HFFc6 (cell line): ENCODE results near the gene SPATC1L. TPM values are rescaled to one million over a fixed set of nuclear protein-coding genes. Genes with fewer than 3 reads are reported as not detected.

ENCODE experiments used
- DNase-seq: peaks from one replicate; pipeline ENCODE4 v3.0.0-alpha.2; 2018
- H3K27ac Mint-ChIP-seq: 2 replicates; pipeline ENCODE4 v1.8.0; 2020; ENCODE audit warnings: mild to moderate bottlenecking, mixed read lengths
- H3K27me3 Mint-ChIP-seq: 2 replicates; pipeline ENCODE4 v1.8.0; 2021; ENCODE audit warnings: mild to moderate bottlenecking, moderate library complexity, mixed read lengths; ENCODE audit not compliant: insufficient read depth
- H3K36me3 Mint-ChIP-seq: 2 replicates; pipeline ENCODE4 v1.8.0; 2021; ENCODE audit warnings: low read depth, mixed read lengths
- H3K4me1 Mint-ChIP-seq: 2 replicates; pipeline ENCODE4 v1.8.0; 2020; ENCODE audit warnings: low read depth, mixed read lengths
- H3K4me3 Mint-ChIP-seq: 2 replicates; pipeline ENCODE4 v1.8.0; 2020; ENCODE audit warnings: mild to moderate bottlenecking, moderate library complexity, mixed read lengths
- H3K9me3 Mint-ChIP-seq: 2 replicates; pipeline ENCODE4 v1.8.0; 2020; ENCODE audit warnings: mild to moderate bottlenecking, mixed read lengths
- CTCF ChIP-seq: fragments of 200-600 bp; sonication (generic); IDR thresholded peaks from 2 replicates; pipeline ENCODE4 v1.5.0; 2021; ENCODE audit warnings: antibody characterized with exemption, mild to moderate bottlenecking
- total RNA-seq, 6 experiments: library from RNA; stranded (reverse); fragmentation: NEBNext Ultra II Directional; extraction: Animal tissue kit (Norgen Biotek cat#: 25700); gene quantifications; 2 replicates in 1 of 6; 3 replicates in 5 of 6; pipeline ENCODE4 v1.2.3, GENCODE V29; 2021

The SPATC1L gene
- total RNA-seq, 6 experiments from 2014 or later, result 11.3 to 14.7 (median 13.1) TPM

- peaks cover 27% of the 10 kb centered on the region for H3K4me1 Mint-ChIP-seq
- no peak overlapping the region for H3K27ac Mint-ChIP-seq
- DNase-seq, result no peak
- H3K27me3 Mint-ChIP-seq, result no peaks in the 10 kb centered on the region
- H3K4me3 Mint-ChIP-seq, result no peak overlapping the region
- no peaks in the 10 kb centered on the region for H3K9me3 Mint-ChIP-seq
- no peak for TF ChIP-seq CTCF
- peaks cover 9% of the 10 kb centered on the region for H3K36me3 Mint-ChIP-seq
Observed at GRCh38 chr21:46222436-46223116, 38.3 kb upstream of the SPATC1L start.

GRCh38 chr21:46221664-46222435, 37.6 kb upstream of the SPATC1L start:
- no peaks in the 10 kb centered on the region for H3K9me3 Mint-ChIP-seq
- no peak overlapping the region for H3K27ac Mint-ChIP-seq
- H3K4me1 Mint-ChIP-seq, result peaks cover 20% of the 10 kb centered on the region
- no peak for DNase-seq
- H3K27me3 Mint-ChIP-seq, result no peaks in the 10 kb centered on the region
- no peak for TF ChIP-seq CTCF
- peaks cover 9% of the 10 kb centered on the region for H3K36me3 Mint-ChIP-seq
- H3K4me3 Mint-ChIP-seq, result no peak overlapping the region

GRCh38 chr21:46220847-46221246, 36.6 kb upstream of the SPATC1L start:
- Mint-ChIP-seq H3K9me3 (no peaks in the 10 kb centered on the region), H3K36me3 (peaks cover 7% of the 10 kb centered on the region), H3K27ac (no peak overlapping the region), H3K27me3 (no peaks in the 10 kb centered on the region), H3K4me3 (no peak overlapping the region), H3K4me1 (peaks cover 10% of the 10 kb centered on the region)
- TF ChIP-seq CTCF, result no peak
- no peak for DNase-seq

GRCh38 chr21:46220275-46220810, 36.1 kb upstream of the SPATC1L start:
- TF ChIP-seq CTCF, result no peak
- H3K27me3 Mint-ChIP-seq, result no peaks in the 10 kb centered on the region
- peaks cover 2% of the 10 kb centered on the region; the same call in 1 of the 2 replicates for H3K36me3 Mint-ChIP-seq
- H3K4me3 Mint-ChIP-seq, result no peak overlapping the region
- H3K4me1 Mint-ChIP-seq, result peaks cover 5% of the 10 kb centered on the region; the same call in 1 of the 2 replicates
- DNase-seq, result no peak
- no peak overlapping the region for H3K27ac Mint-ChIP-seq
- no peaks in the 10 kb centered on the region for H3K9me3 Mint-ChIP-seq

GRCh38 chr21:46219591-46220239, 35.5 kb upstream of the SPATC1L start:
- Mint-ChIP-seq H3K27me3 (no peaks in the 10 kb centered on the region), H3K4me1 (peaks cover 5% of the 10 kb centered on the region; the same call in 1 of the 2 replicates), H3K9me3 (no peaks in the 10 kb centered on the region), H3K27ac (no peak overlapping the region), H3K4me3 (no peak overlapping the region), H3K36me3 (no peaks in the 10 kb centered on the region)
- TF ChIP-seq CTCF, result no peak
- no peak for DNase-seq
